T-helper 17 cell (primary cell): ENCODE measurements around the gene DOCK1. TPM values are rescaled to one million over a fixed set of nuclear protein-coding genes. Genes with fewer than 3 reads are reported as not detected.

Experiments used
- ATAC-seq: fragments of 150-1000 bp; cut with Tn5 transposase; 2 replicates; pipeline ENCODE4 v1.10.0; 2021; ENCODE audit warnings: mild to moderate bottlenecking, moderate library complexity
- DNase-seq, 3 donors: peaks; one replicate each; pipeline versions ENCODE4 v3.0.0 to v3.0.0-alpha.2; 2020 to 2021
- H3K9me3 ChIP-seq: one replicate; pipeline ENCODE4 v1.7.0; 2013; ENCODE audit warnings: low read length, mild to moderate bottlenecking; ENCODE audit not compliant: control insufficient read depth, poor library complexity, severe bottlenecking
- H3K27ac Mint-ChIP-seq: one replicate; pipeline ENCODE4 v1.8.0; 2022; ENCODE audit warnings: mild to moderate bottlenecking, moderate library complexity, mixed read lengths
- H3K27me3 Mint-ChIP-seq: one replicate; pipeline ENCODE4 v1.8.0; 2022; ENCODE audit warnings: mixed read lengths
- H3K36me3 Mint-ChIP-seq: one replicate; pipeline ENCODE4 v1.8.0; 2022; ENCODE audit warnings: low read depth, mixed read lengths
- H3K4me1 Mint-ChIP-seq: one replicate; pipeline ENCODE4 v1.8.0; 2022; ENCODE audit warnings: mild to moderate bottlenecking, mixed read lengths
- H3K4me3 Mint-ChIP-seq: one replicate; pipeline ENCODE4 v1.8.0; 2022; ENCODE audit warnings: mild to moderate bottlenecking, moderate library complexity, mixed read lengths
- total RNA-seq, 4 donors: library from RNA in 2 of 4; stranded (reverse) in 2 of 4; gene quantifications; one replicate each; pipeline ENCODE4 v1.2.3 and lab custom pipeline; 2022 to 2026

DOCK1 gene
- total RNA-seq, 2 donors from 2014 or later = 0.76 TPM; not detected in 1

DNA sequence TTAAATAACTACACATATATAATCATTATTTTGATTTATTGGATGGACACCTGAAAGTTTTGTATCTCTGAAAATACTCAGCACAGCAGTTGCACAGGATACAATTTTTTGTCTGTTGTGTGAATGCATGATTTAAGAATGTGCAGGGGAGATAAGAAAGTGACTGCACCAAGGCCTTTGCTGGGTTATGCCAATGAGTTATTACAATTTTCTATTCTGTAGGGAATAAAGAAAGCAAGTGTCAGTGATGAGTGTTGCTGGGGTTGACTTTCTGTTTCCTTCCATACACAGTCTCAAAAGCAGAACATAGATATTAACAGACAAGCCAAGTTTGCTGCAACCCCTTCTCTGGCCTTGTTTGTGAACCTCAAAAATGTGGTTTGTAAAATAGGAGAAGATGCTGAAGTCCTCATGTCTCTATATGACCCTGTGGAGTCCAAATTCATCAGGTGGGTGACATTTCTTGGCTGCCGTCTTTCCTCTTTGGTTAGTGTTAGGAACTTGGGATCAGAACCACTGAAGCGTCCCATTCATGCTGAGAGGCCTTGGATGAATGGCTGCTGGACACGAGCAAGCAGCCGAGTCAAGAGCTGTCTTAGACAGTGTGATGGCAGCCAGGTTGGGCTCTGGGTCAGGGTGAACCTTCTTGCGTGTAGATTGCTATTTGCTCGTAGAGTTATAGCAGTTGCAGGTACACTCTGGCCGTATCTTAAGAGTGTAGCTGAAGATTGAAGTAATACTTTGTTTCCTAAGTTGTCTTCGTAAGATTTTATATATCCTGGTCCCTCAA is 92.8 kb downstream of the DOCK1 start:
- H3K9me3 ChIP-seq = no peaks in the 10 kb centered on the region
- DNase-seq (no peak), ATAC-seq (no peak)
- Mint-ChIP-seq H3K27ac (no peak overlapping the region), H3K4me1 (no peaks in the 10 kb centered on the region), H3K4me3 (no peak overlapping the region), H3K27me3 (peaks cover 5% of the 10 kb centered on the region), H3K36me3 (no peaks in the 10 kb centered on the region)

DNA sequence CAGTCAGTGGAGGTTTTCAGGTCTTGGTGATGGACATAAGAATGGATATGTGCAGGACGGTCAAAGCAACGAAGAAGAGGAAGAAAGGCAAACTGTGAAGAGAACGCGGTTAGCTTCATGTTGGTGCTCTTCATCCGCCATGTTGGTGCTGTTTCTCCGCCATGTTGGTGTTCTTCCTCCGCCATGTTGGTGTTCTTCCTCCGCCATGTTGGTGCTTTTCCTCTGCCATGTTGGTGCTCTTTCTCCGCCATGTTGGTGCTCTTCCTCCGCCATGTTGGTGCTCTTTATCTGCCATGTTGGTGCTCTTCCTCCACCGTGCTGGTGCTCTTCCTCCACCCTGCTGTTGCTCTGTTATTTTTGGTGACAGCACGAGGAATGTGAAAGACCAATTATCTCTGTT is 95.4 kb downstream of the DOCK1 start:
- H3K9me3 ChIP-seq = no peaks in the 10 kb centered on the region
- Mint-ChIP-seq H3K4me3 (no peak overlapping the region), H3K36me3 (no peaks in the 10 kb centered on the region), H3K27ac (no peak overlapping the region), H3K4me1 (no peaks in the 10 kb centered on the region), H3K27me3 (no peaks in the 10 kb centered on the region)
- ATAC-seq = no peak
- no peak for DNase-seq

DNA sequence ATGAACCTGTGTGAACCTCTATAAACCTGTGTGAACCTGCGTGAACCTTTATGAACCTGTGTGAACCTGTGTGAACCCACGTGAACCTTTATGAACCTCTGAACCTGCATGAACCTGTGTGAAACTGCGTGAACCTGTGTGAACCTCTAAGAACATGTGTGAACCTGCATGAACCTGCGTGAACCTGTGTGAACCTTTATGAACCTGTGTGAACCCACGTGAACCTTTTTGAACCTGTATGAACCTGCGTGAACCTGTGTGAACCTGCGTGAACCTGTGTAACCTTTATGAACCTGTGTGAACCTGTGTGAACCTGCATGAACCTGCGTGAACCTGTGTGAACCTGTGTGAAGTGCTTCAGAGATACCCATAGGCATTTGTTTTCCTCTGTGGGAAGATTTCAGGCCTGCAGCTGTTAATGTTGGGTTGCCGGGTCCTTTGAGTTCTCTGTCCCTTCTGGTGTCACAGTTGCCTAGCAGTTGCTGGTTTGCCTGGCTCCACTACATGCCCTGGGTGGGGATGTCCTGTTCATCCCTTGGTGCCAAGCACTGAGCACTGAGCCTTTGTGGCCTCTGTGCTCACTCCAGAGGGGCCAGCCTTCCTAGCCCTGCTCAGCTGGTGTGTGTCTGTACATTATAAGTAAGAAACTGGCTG is 97.9 kb downstream of the DOCK1 start:
- Mint-ChIP-seq H3K4me3 (no peak overlapping the region), H3K27ac (no peak overlapping the region), H3K27me3 (no peaks in the 10 kb centered on the region), H3K36me3 (no peaks in the 10 kb centered on the region), H3K4me1 (no peaks in the 10 kb centered on the region)
- ATAC-seq (no peak), DNase-seq (no peak)
- H3K9me3 ChIP-seq = no peaks in the 10 kb centered on the region

DNA sequence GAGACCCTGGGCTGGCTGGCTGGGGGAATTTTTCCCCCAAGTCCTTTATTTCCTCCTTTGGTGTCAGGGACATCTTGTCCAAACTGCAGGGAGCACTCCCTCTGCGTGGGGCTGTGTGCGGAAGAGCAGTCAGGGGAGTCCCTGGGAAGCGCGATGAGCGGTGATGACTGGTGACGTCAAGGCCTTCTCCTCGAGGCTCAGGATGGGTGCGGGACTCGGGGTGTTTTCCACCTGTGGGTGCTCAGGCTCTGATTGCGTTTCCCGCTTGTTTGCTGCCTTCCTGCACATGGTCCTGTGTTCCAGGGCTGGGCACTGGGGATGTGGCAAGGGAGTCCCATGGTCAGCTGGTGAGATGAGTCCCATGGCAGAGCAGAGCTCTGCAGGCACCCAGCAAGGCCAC is 101.2 kb downstream of the DOCK1 start:
- no peak for DNase-seq
- Mint-ChIP-seq H3K27ac (no peak overlapping the region), H3K4me3 (no peak overlapping the region), H3K36me3 (no peaks in the 10 kb centered on the region), H3K4me1 (no peaks in the 10 kb centered on the region), H3K27me3 (peaks cover 6% of the 10 kb centered on the region)
- no peaks in the 10 kb centered on the region for H3K9me3 ChIP-seq
- ATAC-seq = no peak

DNA sequence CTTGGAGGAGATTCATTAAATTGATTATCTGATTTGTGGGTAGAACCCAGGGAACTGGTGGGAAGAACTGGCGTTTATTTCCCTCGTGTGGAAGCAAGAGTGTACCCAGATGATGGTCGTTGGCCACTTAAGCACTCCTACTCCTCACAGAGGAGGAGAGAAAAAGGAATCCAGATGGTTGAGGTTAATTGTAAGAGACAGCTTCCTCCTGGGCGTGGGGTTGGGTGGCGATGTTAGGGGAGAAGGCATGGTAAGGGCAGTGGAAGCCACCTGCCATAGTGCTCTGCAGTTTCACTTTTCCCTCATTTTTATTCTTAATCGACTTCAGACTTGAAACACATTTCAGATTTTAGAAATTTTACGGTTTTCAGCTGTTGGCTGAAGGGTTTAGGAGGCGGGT is 104.1 kb downstream of the DOCK1 start:
- Mint-ChIP-seq H3K4me1 (no peaks in the 10 kb centered on the region), H3K27me3 (peaks cover 6% of the 10 kb centered on the region), H3K36me3 (no peaks in the 10 kb centered on the region), H3K27ac (no peak overlapping the region), H3K4me3 (no peak overlapping the region)
- ATAC-seq (no peak), DNase-seq (no peak)
- H3K9me3 ChIP-seq = no peaks in the 10 kb centered on the region

DNA sequence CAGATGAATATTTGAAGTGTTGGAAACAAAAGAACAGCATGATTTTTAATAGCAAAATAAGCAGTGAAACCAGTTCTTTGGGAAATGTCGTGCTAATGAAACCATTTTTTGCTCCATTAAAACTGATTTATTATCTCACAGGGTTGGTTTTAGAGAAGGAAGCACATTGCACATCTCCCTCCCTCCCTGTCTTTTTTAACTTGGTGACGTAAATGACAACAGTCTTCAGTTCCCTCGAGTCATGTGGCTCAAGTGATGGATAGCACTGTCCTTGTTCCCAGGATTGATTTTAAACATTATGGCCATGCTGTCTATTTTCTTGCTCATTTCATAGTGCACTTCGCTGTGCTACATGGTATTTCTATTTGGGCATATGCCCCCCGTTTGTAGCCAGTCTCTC is 105.9 kb downstream of the DOCK1 start:
- Mint-ChIP-seq H3K4me1 (no peaks in the 10 kb centered on the region), H3K27me3 (peaks cover 6% of the 10 kb centered on the region), H3K27ac (no peak overlapping the region), H3K4me3 (no peak overlapping the region), H3K36me3 (no peaks in the 10 kb centered on the region)
- ATAC-seq (no peak), DNase-seq (no peak)
- no peaks in the 10 kb centered on the region for H3K9me3 ChIP-seq

DNA sequence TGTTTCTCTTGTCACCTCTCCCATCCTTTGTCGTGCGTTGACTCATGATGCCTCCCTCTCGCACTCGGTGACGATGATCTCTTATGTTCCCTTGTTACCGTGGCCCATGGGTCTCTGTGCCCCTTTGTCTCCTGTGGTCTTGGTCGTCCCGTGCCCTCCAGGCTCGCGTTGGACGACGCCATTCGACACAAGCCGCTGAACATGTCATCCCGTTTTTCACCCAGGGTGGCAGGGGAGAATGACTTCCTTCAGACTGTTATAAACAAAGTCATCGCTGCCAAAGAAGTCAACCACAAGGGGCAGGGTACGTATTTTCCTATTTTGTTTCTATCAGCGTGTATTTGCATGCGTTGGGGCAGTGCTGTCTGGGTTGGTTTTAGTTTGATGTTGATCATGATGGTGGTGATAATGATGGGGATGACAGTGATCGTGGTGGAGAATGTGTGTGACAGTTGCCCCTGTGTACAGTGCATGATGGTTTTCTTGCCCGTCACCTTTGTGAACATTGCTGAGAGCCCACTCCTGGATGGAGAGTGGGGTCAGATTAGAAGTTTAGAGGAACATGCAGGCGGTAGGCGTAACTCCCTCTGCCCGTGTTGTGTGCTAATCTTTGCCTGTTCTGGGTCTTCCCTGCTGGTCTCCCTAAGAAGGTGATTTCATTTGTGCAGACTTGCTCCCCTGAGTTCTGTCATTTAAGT is 107.0 kb downstream of the DOCK1 start:
- no peaks in the 10 kb centered on the region for H3K9me3 ChIP-seq
- Mint-ChIP-seq H3K27ac (no peak overlapping the region), H3K4me3 (no peak overlapping the region), H3K36me3 (no peaks in the 10 kb centered on the region), H3K27me3 (peaks cover 6% of the 10 kb centered on the region), H3K4me1 (no peaks in the 10 kb centered on the region)
- ATAC-seq (no peak), DNase-seq (no peak)

DNA sequence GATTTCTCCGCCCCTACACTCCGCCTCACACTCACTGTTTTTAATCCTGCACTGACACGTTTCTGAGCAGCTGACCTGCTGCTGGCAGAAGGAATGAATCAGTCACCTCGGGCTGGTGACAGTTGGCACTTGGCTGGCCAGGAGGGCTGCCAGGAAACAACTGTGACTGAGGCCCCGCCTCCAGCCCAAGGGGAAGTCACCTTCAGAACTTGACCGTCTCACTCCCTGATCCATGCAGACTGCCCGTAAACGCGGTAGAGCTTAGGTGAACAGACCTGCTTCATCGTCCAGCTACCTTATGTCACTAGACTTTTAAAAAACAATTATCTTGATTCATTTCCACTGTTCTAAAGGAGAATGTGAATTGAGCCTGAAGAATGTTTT is 107.5 kb downstream of the DOCK1 start:
- Mint-ChIP-seq H3K36me3 (no peaks in the 10 kb centered on the region), H3K27ac (no peak overlapping the region), H3K4me1 (no peaks in the 10 kb centered on the region), H3K27me3 (peaks cover 6% of the 10 kb centered on the region), H3K4me3 (no peak overlapping the region)
- no peak for ATAC-seq
- no peak for DNase-seq
- H3K9me3 ChIP-seq = no peaks in the 10 kb centered on the region

DNA sequence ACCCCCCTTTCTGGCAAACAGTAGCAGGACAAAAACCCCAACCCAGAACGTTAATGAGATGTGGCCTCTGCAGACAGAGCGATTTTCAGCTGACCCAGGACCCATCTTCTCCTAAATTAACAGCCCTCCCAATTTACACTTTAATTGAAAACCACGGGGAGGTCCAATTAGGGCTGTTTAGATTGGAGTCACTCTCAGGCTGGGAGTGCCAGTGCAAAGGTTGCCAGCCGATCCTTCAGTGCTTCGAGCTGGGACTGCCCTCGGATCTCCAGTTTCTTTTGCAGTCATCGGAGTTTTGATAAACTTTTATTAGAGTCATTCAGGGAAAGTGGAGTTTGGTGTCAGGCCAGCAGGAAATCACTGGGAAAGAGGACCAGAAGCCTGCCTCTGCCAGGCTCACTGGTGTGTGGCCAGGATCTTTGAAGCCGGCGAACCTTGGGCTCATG is 108.0 kb downstream of the DOCK1 start:
- H3K27me3 Mint-ChIP-seq = peaks cover 6% of the 10 kb centered on the region
- no peaks in the 10 kb centered on the region for H3K9me3 ChIP-seq
- no peak overlapping the region for H3K27ac Mint-ChIP-seq
- no peak overlapping the region for H3K4me3 Mint-ChIP-seq
- H3K36me3 Mint-ChIP-seq = no peaks in the 10 kb centered on the region
- ATAC-seq = no peak
- no peaks in the 10 kb centered on the region for H3K4me1 Mint-ChIP-seq
- DNase-seq = no peak

DNA sequence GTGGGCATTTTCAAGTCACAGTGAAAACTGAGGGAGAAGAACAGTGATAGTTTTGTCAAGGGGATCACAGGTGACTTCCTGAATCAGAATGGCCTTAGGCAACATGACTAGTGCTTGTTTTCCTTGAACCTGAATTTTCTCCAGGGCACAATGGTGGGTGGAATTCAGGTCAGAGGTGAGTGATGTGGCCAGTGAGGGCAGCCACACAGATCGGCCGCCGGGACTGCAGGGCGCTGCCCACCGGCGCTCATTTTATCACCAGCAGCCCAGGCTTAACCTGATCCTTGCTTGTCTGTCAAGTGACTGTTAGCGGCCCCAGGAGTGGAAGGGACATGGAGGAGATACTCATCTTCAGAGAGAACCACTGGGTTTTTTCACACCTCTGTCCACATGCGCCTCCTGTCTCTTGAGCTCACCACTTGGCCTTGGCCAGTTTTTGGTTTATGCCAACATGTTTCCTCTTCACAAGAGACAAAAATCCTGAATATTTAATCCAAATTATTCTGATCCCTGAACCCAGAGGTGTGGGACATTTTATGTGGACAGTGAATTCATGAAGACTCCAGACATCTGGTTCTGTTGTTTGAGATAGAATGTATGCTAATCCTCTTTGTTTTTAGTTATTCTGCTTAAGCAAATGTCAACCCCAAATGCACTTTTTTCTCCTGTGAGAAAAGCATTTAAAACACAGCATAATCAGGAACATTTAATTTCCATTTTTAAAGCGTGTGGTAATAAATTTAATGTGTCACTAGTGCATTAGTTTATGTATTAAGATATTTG is 108.7 kb downstream of the DOCK1 start:
- H3K9me3 ChIP-seq = no peaks in the 10 kb centered on the region
- no peak overlapping the region for H3K27ac Mint-ChIP-seq
- ATAC-seq (no peak), DNase-seq (no peak)
- H3K4me3 Mint-ChIP-seq = no peak overlapping the region
- H3K27me3 Mint-ChIP-seq = peaks cover 6% of the 10 kb centered on the region
- no peaks in the 10 kb centered on the region for H3K36me3 Mint-ChIP-seq
- no peaks in the 10 kb centered on the region for H3K4me1 Mint-ChIP-seq

DNA sequence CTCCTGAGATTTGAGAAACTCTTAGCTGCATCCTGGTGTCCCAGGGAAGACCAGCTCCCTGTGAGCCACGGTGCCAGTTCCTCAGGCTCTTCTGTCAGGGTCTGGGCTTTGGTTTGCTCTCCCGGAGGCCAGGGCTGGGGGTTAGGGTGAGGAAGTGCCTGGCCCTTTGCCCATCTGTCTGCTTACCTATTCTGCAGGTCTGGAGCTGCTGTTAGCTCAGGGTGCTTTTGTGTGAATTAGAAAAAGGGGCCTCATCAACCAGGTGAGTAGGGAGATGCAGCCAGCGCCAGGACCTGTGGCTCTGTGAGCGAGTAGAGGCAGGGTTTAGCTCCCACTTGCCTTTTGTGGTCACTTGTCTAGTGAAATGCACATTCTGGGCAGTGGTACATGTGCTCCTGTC is 109.4 kb downstream of the DOCK1 start:
- Mint-ChIP-seq H3K27me3 (no peaks in the 10 kb centered on the region), H3K36me3 (no peaks in the 10 kb centered on the region), H3K27ac (no peak overlapping the region), H3K4me3 (no peak overlapping the region), H3K4me1 (no peaks in the 10 kb centered on the region)
- DNase-seq = no peak
- ATAC-seq = no peak
- no peaks in the 10 kb centered on the region for H3K9me3 ChIP-seq

DNA sequence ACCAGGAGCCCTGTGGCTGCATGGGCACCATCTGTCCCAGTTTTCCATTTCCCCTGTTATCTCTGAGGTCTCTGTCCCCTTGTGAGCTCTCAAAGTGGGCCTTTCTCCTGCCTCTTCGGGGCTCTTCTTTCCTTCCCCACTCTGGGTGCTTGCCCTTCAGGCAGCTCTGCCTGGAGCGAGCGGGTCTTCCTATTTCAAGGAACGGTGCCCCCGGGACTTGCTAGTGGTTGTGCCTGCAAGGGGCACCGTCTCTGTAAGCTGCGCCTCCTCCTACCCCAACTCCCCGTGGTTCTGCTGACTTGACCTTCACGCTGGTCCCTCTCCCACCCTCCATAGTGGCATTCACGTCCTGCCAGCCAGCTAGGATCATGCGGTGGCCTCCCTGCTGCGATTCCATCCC is 110.1 kb downstream of the DOCK1 start:
- Mint-ChIP-seq H3K27ac (no peak overlapping the region), H3K4me1 (no peaks in the 10 kb centered on the region), H3K27me3 (no peaks in the 10 kb centered on the region), H3K36me3 (no peaks in the 10 kb centered on the region), H3K4me3 (no peak overlapping the region)
- no peaks in the 10 kb centered on the region for H3K9me3 ChIP-seq
- no peak for ATAC-seq
- no peak for DNase-seq

DNA sequence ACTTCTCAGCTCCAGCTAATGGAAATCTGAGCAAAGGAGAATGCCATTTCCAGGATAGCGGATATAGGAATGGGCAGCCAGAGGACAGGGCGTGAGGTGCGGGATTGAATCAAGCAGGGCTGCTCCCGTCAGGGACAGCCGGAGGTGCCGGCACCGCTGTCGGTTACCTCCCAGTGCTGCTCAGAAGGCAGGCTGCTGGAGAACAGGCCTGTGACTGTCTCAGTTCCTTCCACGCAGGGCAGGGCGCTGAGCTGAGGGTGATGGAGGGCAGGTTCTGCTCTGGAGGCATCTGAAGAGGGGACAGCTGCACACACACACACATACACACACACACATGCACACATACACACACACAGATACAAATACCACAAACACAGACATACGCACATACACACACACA is 111.1 kb downstream of the DOCK1 start:
- Mint-ChIP-seq H3K27ac (no peak overlapping the region), H3K36me3 (no peaks in the 10 kb centered on the region)
- no peak for DNase-seq

More for the DNA sequence above, 111.1 kb downstream of the DOCK1 start:
- Mint-ChIP-seq H3K27me3 (no peaks in the 10 kb centered on the region), H3K4me1 (no peaks in the 10 kb centered on the region), H3K4me3 (no peak overlapping the region)
- H3K9me3 ChIP-seq = no peaks in the 10 kb centered on the region
- no peak for ATAC-seq
